Measurements from ENCODE around the gene NFIC.

- no peak for TF ChIP-seq CTCF (conservative IDR thresholded peaks at IDR 0.05)
- no peak for TF ChIP-seq EZH2 (IDR thresholded peaks at IDR 0.05; ENCODE audit: low read depth)
Observed at GRCh38 chr19:3463714-3464586, 97.6 kb downstream of the NFIC start.
